A549 (cell line): Measurements from ENCODE around the gene NPY1R.

Experiments used
- CBX2 ChIP-seq: fragments of 200-600 bp; sonication (generic); IDR thresholded peaks from 2 replicates; pipeline ENCODE4 v1.6.1; 2016; ENCODE audit warnings: low read depth, mild to moderate bottlenecking, borderline replicate concordance
- CTCF ChIP-seq: fragments of >200 bp; sonication (Bioruptor Twin); formaldehyde crosslinking; IDR thresholded peaks from 3 replicates; pipeline ENCODE4 v1.5.1; 2016
- EHMT2 ChIP-seq: fragments of 200-600 bp; sonication (generic); IDR thresholded peaks from 2 replicates; pipeline ENCODE4 v1.6.1; 2016; ENCODE audit warnings: antibody characterized with exemption, low read depth, mild to moderate bottlenecking, moderate library complexity
- ESRRA ChIP-seq: fragments of 150-350 bp; IDR thresholded peaks from 2 replicates; pipeline ENCODE4 v1.6.1; 2014; ENCODE audit warnings: mild to moderate bottlenecking, low read length, borderline replicate concordance
- HOXA7 ChIP-seq: fragments of 250-450 bp; sonication (Bioruptor Pico); IDR thresholded peaks from 2 replicates; pipeline ENCODE4 v1.5.0; 2020; ENCODE audit warnings: mild to moderate bottlenecking, moderate library complexity
- MAX ChIP-seq: IDR thresholded peaks from 2 replicates; pipeline ENCODE4 v1.6.1; 2012
- POLR2A ChIP-seq: IDR thresholded peaks from 2 replicates; pipeline ENCODE4 v1.6.1; 2012; ENCODE audit warnings: mild to moderate bottlenecking, low read length
- RCOR1 ChIP-seq: fragments of 150-350 bp; IDR thresholded peaks from 2 replicates; pipeline ENCODE4 v1.6.1; 2014; ENCODE audit warnings: antibody characterized with exemption, low read length, low read depth
- RFX5 ChIP-seq: fragments of 450-650 bp; IDR thresholded peaks from 2 replicates; pipeline ENCODE4 v1.7.1; 2014; ENCODE audit warnings: antibody characterized with exemption, mild to moderate bottlenecking, moderate library complexity
- SMC3 ChIP-seq: fragments of >200 bp; sonication (Bioruptor Twin); formaldehyde crosslinking; IDR thresholded peaks from 3 replicates; pipeline ENCODE4 v1.6.1; 2018; ENCODE audit warnings: inconsistent platforms

- TF ChIP-seq POLR2A (no peak), MAX (no peak), CTCF (no peak), SMC3 (no peak), RCOR1 (no peak), CBX2 (no peak), ESRRA (no peak), RFX5 (no peak), EHMT2 (no peak), HOXA7 (no peak)
Measured at GRCh38 chr4:163344147-163345125, 12.0 kb upstream of the NPY1R start.
